Measurements from ENCODE around the gene FOXF2. TPM values are rescaled to one million over a fixed set of nuclear protein-coding genes. Genes with fewer than 3 reads are reported as not detected.

The FOXF2 gene
- total RNA-seq, 1 donor from 2014 or later, result 0.61 TPM

DNA sequence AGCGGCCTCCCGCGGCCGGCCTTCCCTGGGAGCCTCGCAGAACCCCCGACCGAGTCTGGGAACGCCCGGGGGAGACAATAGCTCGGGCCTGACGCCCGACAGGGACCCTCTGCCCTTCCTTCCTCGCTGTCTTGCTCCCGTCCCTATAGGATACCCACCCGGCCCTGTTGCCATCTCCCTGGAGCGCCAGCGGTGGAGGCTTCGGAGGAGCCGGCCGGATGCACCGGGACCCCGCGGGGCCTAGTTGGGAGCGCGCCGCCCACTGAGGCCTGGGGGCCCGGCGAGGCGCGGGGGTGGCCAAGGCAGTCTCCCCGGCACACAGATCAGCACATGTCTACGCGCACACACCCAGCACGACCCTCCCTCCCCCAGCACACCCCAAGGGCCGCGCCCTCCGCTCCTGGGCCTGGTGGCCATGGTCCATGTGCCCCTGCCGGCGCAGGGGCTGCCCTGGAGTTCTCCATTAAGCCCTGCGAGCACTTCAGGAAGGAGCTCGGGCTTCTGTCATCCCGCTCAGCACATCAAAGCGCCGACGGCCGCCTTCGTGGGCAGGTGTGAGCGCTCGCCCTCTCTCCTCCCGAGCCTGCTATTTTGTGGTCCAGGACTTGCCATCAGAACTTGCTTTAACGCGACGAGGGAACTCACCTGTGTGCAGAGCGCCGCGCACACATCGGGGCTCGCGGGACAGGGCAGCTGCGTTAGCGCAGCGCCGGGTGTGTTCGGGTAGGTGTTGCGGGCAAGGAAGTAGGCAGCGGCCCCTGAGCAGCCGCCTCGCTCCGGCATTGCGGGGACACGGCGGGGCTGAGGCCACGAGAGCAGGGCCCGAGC lies 3.7 kb downstream of the FOXF2 start:
- Histone ChIP-seq H4K20me1 (ENCODE audit: insufficient read depth, low read length) (peaks cover 24% of the 10 kb centered on the region), H3K9ac (ENCODE audit: low read length) (peak overlapping the region; percentile 46), H3K4me2 (ENCODE audit: low read length) (peak overlapping the region; percentile 82), H3K27ac (ENCODE audit: low read depth, low read length) (no peak overlapping the region), H3K27me3 (ENCODE audit: insufficient read depth, low read length) (peaks cover 72% of the 10 kb centered on the region), H3K79me2 (ENCODE audit: insufficient read depth, low read length) (no peaks in the 10 kb centered on the region), H3K36me3 (ENCODE audit: insufficient read depth, low read length) (no peaks in the 10 kb centered on the region), H3K9me3 (ENCODE audit: insufficient read depth, low read depth, low read length) (no peaks in the 10 kb centered on the region), H3K4me3 (ENCODE audit: insufficient read depth, low read depth, low read length) (peak overlapping the region; percentile 37), H2AFZ (ENCODE audit: low read depth, low read length) (peak overlapping the region; percentile 34), H3K4me1 (ENCODE audit: insufficient read depth, low read length) (peaks cover 11% of the 10 kb centered on the region)
- no peak for DNase-seq (ENCODE audit: low read depth)
- Mint-ChIP-seq H3K4me3 (ENCODE audit: unreplicated experiment) (no peak overlapping the region), H3K27me3 (ENCODE audit: low read depth, unreplicated experiment) (peaks cover 70% of the 10 kb centered on the region), H3K9me3 (ENCODE audit: unreplicated experiment) (peaks cover 10% of the 10 kb centered on the region), H3K4me1 (ENCODE audit: low read depth, unreplicated experiment) (peaks cover 2% of the 10 kb centered on the region), H3K27ac (ENCODE audit: unreplicated experiment) (no peak overlapping the region), H3K36me3 (ENCODE audit: low read depth, unreplicated experiment) (no peaks in the 10 kb centered on the region)
- no peak for FAIRE-seq
- TF ChIP-seq CTCF (IDR thresholded peaks at IDR 0.05; ENCODE audit: insufficient read depth, low read depth, low read length) (no peak), EZH2 (IDR thresholded peaks at IDR 0.05; ENCODE audit: insufficient read depth, low read length) (peak; percentile 26)

GRCh38 chr6:1393641-1394283 lies 4.4 kb downstream of the FOXF2 start:
- Histone ChIP-seq H3K27ac (ENCODE audit: low read depth, low read length) (no peak overlapping the region), H4K20me1 (ENCODE audit: insufficient read depth, low read length) (peaks cover 20% of the 10 kb centered on the region), H3K4me3 (ENCODE audit: insufficient read depth, low read depth, low read length) (peak overlapping the region; percentile 37), H3K9ac (ENCODE audit: low read length) (peak overlapping the region; percentile 46), H3K9me3 (ENCODE audit: insufficient read depth, low read depth, low read length) (no peaks in the 10 kb centered on the region), H3K36me3 (ENCODE audit: insufficient read depth, low read length) (no peaks in the 10 kb centered on the region), H3K4me1 (ENCODE audit: insufficient read depth, low read length) (peaks cover 8% of the 10 kb centered on the region), H2AFZ (ENCODE audit: low read depth, low read length) (peak overlapping the region; percentile 69), H3K79me2 (ENCODE audit: insufficient read depth, low read length) (no peaks in the 10 kb centered on the region), H3K4me2 (ENCODE audit: low read length) (peak overlapping the region; percentile 82), H3K27me3 (ENCODE audit: insufficient read depth, low read length) (peaks cover 71% of the 10 kb centered on the region)
- no peak for DNase-seq (ENCODE audit: low read depth)
- FAIRE-seq, result no peak
- Mint-ChIP-seq H3K27me3 (ENCODE audit: low read depth, unreplicated experiment) (peaks cover 69% of the 10 kb centered on the region), H3K27ac (ENCODE audit: unreplicated experiment) (no peak overlapping the region), H3K4me3 (ENCODE audit: unreplicated experiment) (no peak overlapping the region), H3K36me3 (ENCODE audit: low read depth, unreplicated experiment) (no peaks in the 10 kb centered on the region), H3K4me1 (ENCODE audit: low read depth, unreplicated experiment) (peaks cover 2% of the 10 kb centered on the region), H3K9me3 (ENCODE audit: unreplicated experiment) (peaks cover 5% of the 10 kb centered on the region)
- peak; percentile 51 for TF ChIP-seq EZH2 (IDR thresholded peaks at IDR 0.05; ENCODE audit: insufficient read depth, low read length)
- TF ChIP-seq CTCF (IDR thresholded peaks at IDR 0.05; ENCODE audit: insufficient read depth, low read depth, low read length), result no peak
